Progenitor cell of endocrine pancreas (in vitro differentiated cells): ENCODE measurements around the gene PLB1. TPM values are rescaled to one million over a fixed set of nuclear protein-coding genes. Genes with fewer than 3 reads are reported as not detected.
A peak's percentile ranks its signal among the peaks of the same experiment; 100 is the strongest.

Source experiments
- DNase-seq: peaks from one replicate; pipeline ENCODE4 v3.0.0; 2021; ENCODE audit warnings: low spot score; ENCODE audit not compliant: unreplicated experiment
- H3K27ac Mint-ChIP-seq: 2 replicates; pipeline ENCODE4 v1.8.0; 2021; ENCODE audit warnings: mild to moderate bottlenecking, moderate library complexity, mixed read lengths
- H3K27me3 Mint-ChIP-seq: 2 replicates; pipeline ENCODE4 v1.8.0; 2021; ENCODE audit warnings: mixed read lengths
- H3K36me3 Mint-ChIP-seq: 2 replicates; pipeline ENCODE4 v1.8.0; 2022; ENCODE audit warnings: mixed read lengths; ENCODE audit not compliant: insufficient read depth
- H3K4me1 Mint-ChIP-seq: 2 replicates; pipeline ENCODE4 v1.8.0; 2021; ENCODE audit warnings: low read depth, mixed read lengths
- H3K4me3 Mint-ChIP-seq: 2 replicates; pipeline ENCODE4 v1.8.0; 2021; ENCODE audit warnings: low read depth, mild to moderate bottlenecking, moderate library complexity, mixed read lengths
- H3K9me3 Mint-ChIP-seq: 2 replicates; pipeline ENCODE4 v1.8.0; 2021; ENCODE audit warnings: low read depth, mixed read lengths
- CTCF ChIP-seq: fragments of 200-600 bp; sonication (generic); IDR thresholded peaks from one replicate; pipeline ENCODE4 v1.5.0; 2021; ENCODE audit warnings: antibody characterized with exemption, mild to moderate bottlenecking; ENCODE audit not compliant: unreplicated experiment
- total RNA-seq: library from RNA; stranded (reverse); gene quantifications from 2 replicates; pipeline ENCODE4 v1.2.1, GENCODE V29; 2021

Gene PLB1
- total RNA-seq, 1 donor from 2014 or later, result 0.65 TPM

GRCh38 chr2:28594332-28595108 is 98.7 kb downstream of the PLB1 start:
- H3K27me3 Mint-ChIP-seq, result peaks cover 3% of the 10 kb centered on the region
- no peak overlapping the region for H3K4me3 Mint-ChIP-seq
- H3K4me1 Mint-ChIP-seq, result peaks cover 6% of the 10 kb centered on the region
- DNase-seq, result peak; percentile 79
- H3K9me3 Mint-ChIP-seq, result no peaks in the 10 kb centered on the region
- no peaks in the 10 kb centered on the region for H3K36me3 Mint-ChIP-seq
- peak overlapping the region; percentile 78 for H3K27ac Mint-ChIP-seq
- TF ChIP-seq CTCF, result peak; percentile 86

- Mint-ChIP-seq H3K4me3 (no peak overlapping the region), H3K27ac (no peak overlapping the region), H3K9me3 (no peaks in the 10 kb centered on the region), H3K4me1 (peaks cover 6% of the 10 kb centered on the region), H3K36me3 (no peaks in the 10 kb centered on the region), H3K27me3 (peaks cover 3% of the 10 kb centered on the region)
- no peak for TF ChIP-seq CTCF
- DNase-seq, result no peak
Observed at GRCh38 chr2:28595323-28595722, 99.5 kb downstream of the PLB1 start.

DNA sequence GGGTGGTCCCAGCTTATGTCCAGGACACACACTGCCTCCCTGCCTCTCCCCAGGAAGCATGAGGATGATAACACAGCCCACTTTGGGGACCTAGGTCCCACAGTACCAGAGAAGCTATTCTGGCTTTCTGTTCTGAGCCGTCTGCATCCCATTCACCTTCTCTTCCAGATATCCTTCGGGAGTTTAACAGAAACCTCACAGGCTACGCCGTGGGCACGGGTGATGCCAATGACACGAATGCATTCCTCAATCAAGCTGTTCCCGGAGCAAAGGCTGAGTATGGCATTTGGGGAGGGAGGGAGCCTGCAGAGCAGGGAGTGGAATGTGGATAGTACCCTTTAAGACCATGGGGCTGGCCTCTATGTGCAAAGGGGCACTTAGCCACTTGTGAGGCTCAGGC is 102.6 kb downstream of the PLB1 start:
- Mint-ChIP-seq H3K27ac (no peak overlapping the region), H3K9me3 (no peaks in the 10 kb centered on the region), H3K27me3 (no peaks in the 10 kb centered on the region), H3K36me3 (no peaks in the 10 kb centered on the region), H3K4me1 (peaks cover 6% of the 10 kb centered on the region), H3K4me3 (no peak overlapping the region)
- no peak for DNase-seq
- TF ChIP-seq CTCF, result no peak

GRCh38 chr2:28600181-28600580 is 104.3 kb downstream of the PLB1 start:
- Mint-ChIP-seq H3K27ac (no peak overlapping the region), H3K4me1 (no peaks in the 10 kb centered on the region), H3K4me3 (no peak overlapping the region), H3K27me3 (no peaks in the 10 kb centered on the region), H3K36me3 (no peaks in the 10 kb centered on the region), H3K9me3 (no peaks in the 10 kb centered on the region)
- DNase-seq, result no peak
- no peak for TF ChIP-seq CTCF

DNA sequence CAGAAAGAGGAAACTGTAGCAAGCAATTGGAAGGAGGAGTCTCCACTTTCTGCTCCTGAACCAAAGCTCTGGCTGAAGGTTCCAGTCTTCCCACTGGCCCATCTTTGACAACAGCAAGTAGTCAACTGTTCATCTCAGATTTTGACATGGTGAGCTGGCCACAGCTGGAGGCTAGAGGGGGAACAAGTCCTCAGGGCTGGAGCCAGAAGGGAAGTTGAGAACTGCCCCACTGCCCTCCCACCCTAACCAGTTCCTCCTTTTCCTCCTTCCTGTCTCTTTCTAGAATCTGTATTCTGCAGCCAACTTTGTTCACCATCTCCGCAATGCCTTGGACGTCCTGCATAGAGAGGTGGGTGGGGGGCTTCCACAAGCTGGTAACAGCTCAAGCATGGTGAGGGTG is 105.8 kb downstream of the PLB1 start:
- no peak for TF ChIP-seq CTCF
- no peak overlapping the region for H3K4me3 Mint-ChIP-seq
- H3K4me1 Mint-ChIP-seq, result no peaks in the 10 kb centered on the region
- H3K9me3 Mint-ChIP-seq, result no peaks in the 10 kb centered on the region
- H3K36me3 Mint-ChIP-seq, result no peaks in the 10 kb centered on the region
- peaks cover 5% of the 10 kb centered on the region for H3K27me3 Mint-ChIP-seq
- H3K27ac Mint-ChIP-seq, result no peak overlapping the region
- no peak for DNase-seq
